ENCODE results near the gene AFAP1.

Gene AFAP1

GRCh38 chr4:7842384-7843279, 97.0 kb downstream of the AFAP1 start:
- DNase-seq (ENCODE audit: low read depth, low spot score): no peak

- DNase-seq (ENCODE audit: low read depth, low spot score): no peak
Measured at GRCh38 chr4:7841894-7842293, 97.8 kb downstream of the AFAP1 start.

- DNase-seq (ENCODE audit: low read depth, low spot score): no peak
Measured at GRCh38 chr4:7841071-7841470, 98.6 kb downstream of the AFAP1 start.

GRCh38 chr4:7839856-7840255, 99.8 kb downstream of the AFAP1 start:
- DNase-seq (ENCODE audit: low read depth, low spot score): no peak

GRCh38 chr4:7838136-7838782, 101.4 kb downstream of the AFAP1 start:
- DNase-seq (ENCODE audit: low read depth, low spot score): no peak

DNA sequence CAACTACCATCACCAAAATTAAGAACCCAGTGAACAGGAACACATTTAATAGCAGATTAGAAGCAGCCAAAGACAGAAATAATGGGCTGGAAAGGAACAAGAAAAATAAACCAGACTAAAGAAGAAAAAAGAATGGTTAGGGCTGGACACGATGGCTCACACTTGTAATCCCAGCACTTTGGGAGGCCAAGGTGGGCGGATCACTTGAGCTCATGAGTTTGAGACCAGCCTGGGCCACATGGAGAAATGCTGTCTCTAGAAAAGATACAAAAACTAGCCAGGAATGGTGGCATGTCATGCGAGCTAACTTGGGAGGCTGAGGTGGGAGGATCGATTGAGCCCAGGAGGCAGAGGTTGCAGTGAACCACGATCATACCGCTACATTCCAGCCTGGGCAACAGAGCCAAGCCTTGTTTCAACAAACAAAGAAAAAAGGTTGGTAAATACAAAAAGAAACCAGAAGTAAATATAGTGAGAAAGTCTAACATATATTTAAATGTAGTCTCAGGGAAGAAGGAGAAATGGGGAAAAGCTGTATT, 102.0 kb downstream of the AFAP1 start:
- no peak for DNase-seq (ENCODE audit: low read depth, low spot score)

DNA sequence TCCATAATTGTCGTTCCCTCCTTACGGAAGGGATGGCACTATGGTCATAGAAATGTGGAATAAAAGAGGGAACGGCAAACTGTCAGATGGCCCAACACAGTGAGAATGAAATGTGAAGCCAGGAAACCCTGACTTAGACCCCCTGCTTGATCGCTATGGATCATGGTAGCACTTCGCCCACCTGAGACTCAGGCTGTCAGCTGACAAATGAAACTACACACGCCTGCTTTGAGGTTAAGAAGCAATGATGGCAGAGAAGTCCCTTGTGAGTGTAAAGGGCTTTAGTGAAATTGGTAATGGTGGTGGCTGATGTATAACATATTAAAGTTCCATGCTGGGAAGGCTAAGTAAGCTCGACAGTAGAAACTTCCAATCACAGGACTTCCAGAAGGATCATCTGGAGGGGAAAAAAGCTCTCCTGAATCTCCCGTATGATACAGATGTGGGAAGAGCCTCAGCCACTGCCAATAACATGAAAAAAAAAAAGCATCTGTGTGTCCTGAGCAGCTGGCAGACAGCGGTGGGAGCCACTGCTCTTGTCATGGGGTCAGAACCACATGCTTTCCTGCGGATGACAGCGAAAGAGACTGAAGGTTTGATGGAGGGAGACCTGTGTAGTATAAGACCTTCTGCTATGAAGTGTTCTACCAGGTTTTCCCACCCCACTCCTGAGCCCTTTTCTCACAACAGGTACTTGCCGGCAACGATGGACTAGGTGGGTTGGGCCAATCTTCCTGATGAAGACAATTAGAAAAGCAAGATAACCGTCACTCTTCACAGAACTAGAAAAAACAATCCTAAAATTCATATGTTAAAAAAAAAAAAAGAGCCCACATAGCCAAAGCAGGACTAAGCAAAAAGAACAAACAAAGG, 107.6 kb downstream of the AFAP1 start:
- no peak for DNase-seq (ENCODE audit: low read depth, low spot score)

- DNase-seq (ENCODE audit: low read depth, low spot score): no peak
Measured at GRCh38 chr4:7831330-7831729, 108.3 kb downstream of the AFAP1 start.

- no peak for DNase-seq (ENCODE audit: low read depth, low spot score)
Measured at GRCh38 chr4:7830747-7831146, 108.9 kb downstream of the AFAP1 start.

DNA sequence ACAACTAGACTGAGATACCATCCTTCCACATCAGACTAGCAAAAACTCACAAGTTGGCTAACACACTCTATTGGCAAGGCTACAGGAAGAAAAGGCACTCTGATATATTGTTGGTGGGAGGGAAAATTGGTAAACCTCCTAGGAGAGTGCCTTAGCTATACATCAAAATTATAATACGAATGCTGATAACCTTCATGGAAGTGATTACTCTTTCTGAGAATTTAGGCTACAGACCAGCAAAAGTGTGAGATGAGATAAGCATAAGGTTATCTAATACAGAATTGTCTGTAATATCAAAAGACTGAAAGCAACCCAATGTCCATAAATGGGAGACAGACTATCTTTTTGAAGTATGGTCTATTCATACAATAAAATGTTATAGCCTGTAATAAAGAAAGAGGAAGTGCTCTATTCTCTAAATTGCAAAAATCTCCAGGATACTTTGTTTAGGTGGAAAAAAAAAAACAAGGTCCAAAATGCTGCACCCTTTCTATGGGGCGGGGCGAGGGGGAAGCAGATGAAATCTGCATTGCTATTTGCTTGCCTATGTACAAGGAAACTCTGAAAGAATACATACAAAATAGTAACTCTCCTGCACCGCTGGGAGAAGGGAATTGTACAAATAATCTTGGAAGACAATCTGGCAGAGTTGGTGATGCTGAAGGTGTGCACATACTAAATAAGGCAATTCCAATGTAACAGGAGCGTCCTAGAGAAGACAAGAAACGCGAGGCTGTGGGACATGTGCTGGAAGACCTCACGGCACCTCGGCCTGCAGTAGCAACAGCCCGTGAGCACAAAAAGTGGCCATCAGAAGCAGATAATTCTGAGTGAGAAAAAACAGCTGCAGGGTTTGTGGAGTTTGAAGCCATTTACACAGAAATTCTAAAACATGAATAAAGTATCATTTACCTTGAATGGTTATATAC, 109.7 kb downstream of the AFAP1 start:
- DNase-seq (ENCODE audit: low read depth, low spot score): no peak

GRCh38 chr4:7828793-7829301, 110.8 kb downstream of the AFAP1 start:
- no peak for DNase-seq (ENCODE audit: low read depth, low spot score)

DNA sequence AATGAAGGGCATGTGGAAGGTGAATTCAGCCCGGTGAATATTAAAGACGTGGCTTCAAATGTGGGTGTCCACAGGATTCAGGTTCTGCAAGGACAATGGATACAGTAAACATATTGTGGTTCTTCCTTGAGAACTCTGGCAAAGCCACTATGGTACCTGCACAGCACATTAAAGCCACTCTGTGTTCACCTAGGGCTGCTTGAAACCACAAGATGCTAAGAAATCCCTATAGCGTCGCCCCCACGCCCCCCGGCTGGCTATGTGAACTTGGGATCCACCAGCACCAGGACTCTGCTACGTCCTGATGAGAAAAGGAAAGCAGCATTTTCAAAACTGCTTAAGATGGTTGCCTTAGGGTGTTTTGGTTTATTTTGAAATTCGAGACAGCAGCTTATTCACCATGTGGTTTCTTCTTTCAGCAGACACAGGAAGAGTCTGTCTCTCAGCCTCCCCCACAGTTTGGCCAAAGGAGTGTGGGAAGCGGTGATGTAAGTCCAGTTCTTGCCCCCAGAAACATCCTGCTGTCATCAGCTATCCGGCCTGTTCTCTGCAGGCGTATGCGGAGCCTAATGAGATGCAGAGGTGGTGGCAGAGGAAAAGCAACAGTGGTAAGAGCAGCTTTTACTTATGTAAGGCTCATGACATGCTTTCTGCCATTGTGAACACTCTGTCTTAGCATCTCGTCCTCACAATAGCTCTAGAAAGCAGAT, 111.5 kb downstream of the AFAP1 start:
- DNase-seq (ENCODE audit: low read depth, low spot score): peak; percentile 7

DNA sequence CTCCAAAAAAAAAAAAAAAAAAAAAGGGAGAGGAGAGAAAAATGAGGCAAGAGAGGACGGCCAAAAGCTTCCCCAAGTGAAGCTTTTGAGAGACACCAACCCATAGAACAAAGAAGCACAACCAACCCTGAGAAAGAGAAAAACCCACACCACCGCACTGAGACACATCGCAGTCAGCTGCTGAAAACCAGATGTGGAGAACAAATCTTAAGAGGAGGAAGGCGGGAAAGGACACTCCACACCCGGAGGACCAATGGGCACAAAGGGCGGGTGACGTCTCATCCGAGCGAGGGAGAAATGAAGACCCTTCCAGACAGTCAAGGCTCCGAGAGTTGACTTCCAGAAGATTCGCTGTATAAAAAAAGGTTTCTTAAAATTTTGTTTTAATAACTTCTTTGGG, 112.1 kb downstream of the AFAP1 start:
- DNase-seq (ENCODE audit: low read depth, low spot score): no peak

DNA sequence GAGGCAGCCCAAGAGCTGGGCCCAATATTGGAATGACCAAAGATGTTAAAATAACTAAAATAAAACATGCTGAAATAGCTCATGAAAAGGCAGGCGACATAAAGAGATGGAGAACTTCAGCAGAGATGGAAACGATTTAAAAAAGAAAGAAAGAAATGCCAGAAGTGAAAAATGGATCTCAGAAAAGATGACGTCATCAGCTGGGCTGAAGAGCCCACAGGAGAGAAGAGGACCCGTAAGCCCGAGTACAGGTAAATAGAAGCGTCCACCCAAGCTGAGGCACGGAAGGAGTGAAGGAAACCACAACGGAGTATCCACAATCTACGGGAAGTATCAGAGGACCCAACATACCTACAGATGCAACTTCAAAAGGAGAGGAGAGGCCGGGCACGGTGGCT, 112.8 kb downstream of the AFAP1 start:
- DNase-seq (ENCODE audit: low read depth, low spot score): no peak

- DNase-seq (ENCODE audit: low read depth, low spot score): no peak
Measured at GRCh38 chr4:7826176-7826908, 113.3 kb downstream of the AFAP1 start.

DNA sequence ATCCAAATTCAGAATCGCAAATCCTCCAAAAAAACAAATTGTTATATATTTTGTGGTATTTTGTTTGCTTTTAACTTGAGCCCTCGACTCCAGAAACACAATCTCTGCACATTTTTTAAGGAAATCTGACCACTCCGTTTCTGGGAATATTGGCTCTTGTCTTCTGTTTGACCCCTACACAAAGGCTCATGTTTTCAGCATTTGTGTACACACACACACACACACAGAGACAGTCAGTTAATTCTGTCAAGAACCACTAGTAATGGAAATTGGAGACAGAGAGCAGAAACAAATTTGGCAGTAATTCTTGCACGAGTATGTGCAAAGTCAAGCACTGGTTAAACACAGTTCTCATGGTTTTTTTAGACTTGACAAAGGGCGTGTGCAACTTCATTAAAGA, 115.4 kb downstream of the AFAP1 start:
- DNase-seq (ENCODE audit: low read depth, low spot score): no peak

DNA sequence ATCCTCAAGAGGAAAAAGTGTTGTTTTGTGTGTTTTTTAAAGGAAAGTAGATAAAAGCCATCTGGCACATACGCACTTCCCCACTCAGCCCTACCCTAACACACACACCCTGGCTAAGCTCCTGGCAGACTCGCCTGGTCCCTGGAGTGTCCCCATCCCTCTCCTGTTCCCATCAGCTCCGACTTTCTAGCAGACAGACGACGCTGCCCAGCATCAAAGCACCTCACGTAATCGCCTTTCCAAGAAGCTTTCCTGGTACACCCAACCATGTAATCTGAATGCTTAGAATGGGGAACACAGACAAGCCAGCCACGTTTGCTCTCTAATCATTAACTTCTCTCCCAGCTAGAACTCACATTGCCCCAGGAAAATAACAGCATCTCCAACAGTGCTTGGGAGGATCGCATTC, 116.2 kb downstream of the AFAP1 start:
- no peak for DNase-seq (ENCODE audit: low read depth, low spot score)

GRCh38 chr4:7822877-7823276, 116.8 kb downstream of the AFAP1 start:
- no peak for DNase-seq (ENCODE audit: low read depth, low spot score)

DNA sequence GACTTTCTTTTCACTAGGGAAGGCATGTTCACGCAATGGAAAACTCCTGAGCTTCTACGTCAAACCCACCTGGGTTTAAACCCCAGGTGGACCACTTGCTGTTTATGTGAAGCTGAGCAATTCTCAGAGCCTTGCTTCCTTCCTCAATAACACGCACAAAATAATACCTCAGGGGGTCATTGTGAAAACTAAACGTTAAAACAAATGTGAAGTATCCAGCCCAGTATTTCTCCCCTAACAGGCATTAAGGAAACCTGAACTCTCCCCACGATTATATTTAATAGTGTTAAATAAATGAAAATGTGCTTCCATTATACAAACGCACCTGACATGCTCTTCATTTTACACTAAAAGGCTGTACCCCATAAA, 117.5 kb downstream of the AFAP1 start:
- no peak for DNase-seq (ENCODE audit: low read depth, low spot score)

All from activated CD4-positive, CD25-positive, alpha-beta regulatory T cell treated with anti-CD3 and anti-CD28 coated beads, Interleukin-2, amount 50 U/mL, for 16 hours (primary cell).